ENCODE measurements around the gene LHPP.

Gene LHPP

DNA sequence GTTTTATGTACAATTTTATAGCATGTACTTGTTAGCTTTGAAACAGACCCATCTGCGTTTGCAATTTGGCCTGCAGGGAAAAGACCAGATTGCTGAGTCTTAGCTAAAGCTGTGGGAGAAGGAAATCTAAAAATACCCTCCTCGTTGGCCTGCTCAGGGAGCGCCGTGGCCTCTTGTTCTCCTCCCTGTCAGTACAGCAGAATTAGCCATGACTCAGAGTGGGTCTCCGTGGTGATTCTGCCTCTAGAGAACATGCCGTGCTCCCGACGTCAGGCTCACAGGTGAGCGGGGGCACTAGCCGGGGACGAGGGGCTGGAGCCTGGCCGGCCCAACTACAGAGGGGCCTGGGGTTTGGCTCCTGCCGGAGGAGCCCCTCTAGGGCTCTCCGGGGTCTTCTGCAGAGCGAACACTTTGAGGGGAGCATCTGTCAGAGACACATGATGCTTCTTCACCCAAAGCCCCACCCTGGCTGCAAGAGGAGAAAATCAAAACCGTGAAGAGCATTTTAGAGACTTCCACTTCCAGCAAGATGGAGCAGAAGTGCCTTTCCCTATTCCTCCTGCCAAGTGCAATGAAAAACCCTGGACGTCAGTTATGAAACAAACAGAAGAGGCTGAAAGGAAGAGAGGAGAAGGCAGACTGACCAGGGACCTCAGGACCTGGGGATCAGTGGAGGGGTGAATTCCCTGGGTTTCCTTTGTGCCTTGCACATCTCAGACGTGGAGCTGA, 98.9 kb downstream of the LHPP start:
- Mint-ChIP-seq H3K4me3 (no peak overlapping the region), H3K4me1 (ENCODE audit: low read depth) (no peaks in the 10 kb centered on the region), H3K36me3 (ENCODE audit: low read depth) (no peaks in the 10 kb centered on the region), H3K9me3 (peaks cover 4% of the 10 kb centered on the region), H3K27ac (no peak overlapping the region), H3K27me3 (no peaks in the 10 kb centered on the region)

DNA sequence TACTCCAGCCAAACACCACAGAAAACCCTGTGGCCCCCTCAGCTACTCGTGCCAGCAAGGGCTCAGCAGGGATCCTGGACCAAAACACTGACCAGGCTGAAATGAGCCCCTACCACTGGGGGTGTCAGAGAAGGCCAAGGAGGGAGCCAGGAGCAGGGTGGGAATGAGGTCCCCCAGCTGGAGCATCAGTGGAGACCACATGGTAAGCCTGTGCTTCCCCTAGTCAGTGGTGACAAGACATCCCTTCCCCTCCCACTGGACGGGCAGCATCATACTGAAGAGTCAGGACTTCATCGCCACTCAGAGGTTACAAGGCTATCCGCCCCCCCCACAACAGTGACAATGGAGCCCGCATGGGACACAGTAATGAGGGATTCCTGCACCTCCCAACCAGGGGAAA, 99.6 kb downstream of the LHPP start:
- no peaks in the 10 kb centered on the region for H3K36me3 Mint-ChIP-seq (ENCODE audit: low read depth)
- no peaks in the 10 kb centered on the region for H3K27me3 Mint-ChIP-seq
- H3K27ac Mint-ChIP-seq, result no peak overlapping the region
- no peak overlapping the region for H3K4me3 Mint-ChIP-seq
- no peaks in the 10 kb centered on the region for H3K4me1 Mint-ChIP-seq (ENCODE audit: low read depth)
- H3K9me3 Mint-ChIP-seq, result peaks cover 4% of the 10 kb centered on the region

DNA sequence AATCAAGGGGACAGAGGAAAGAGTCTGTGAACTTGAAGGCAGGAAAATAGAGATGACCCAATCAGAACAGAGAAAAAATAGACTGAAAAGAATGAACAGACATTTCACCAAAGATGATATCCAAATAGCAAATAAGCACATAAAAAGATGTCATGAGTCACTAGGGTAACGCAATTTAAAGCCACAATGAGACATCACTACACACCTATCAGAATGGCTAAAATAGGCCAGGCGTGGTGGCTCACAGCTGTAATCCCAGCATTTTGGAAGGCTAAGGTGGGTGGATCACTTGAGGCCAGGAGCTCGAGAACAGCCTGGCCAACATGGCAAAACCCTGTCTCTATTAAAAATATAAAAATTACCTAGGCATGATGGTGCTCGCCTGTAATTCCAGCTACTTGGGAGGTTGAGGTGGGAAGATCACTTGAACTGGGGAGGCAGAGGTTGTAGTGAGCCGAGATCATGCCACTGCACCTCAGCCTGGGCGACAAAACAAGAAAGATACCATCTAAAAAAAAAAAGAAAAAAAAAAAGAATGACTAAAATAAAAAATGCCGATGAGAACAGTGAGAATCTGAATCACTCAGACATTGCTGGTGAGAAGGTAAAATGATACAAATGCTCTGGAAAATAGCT, 100.9 kb downstream of the LHPP start:
- H3K27ac Mint-ChIP-seq, result no peak overlapping the region
- no peaks in the 10 kb centered on the region for H3K36me3 Mint-ChIP-seq (ENCODE audit: low read depth)
- H3K4me1 Mint-ChIP-seq (ENCODE audit: low read depth), result no peaks in the 10 kb centered on the region
- peaks cover 4% of the 10 kb centered on the region for H3K9me3 Mint-ChIP-seq
- no peak overlapping the region for H3K4me3 Mint-ChIP-seq
- H3K27me3 Mint-ChIP-seq, result no peaks in the 10 kb centered on the region

DNA sequence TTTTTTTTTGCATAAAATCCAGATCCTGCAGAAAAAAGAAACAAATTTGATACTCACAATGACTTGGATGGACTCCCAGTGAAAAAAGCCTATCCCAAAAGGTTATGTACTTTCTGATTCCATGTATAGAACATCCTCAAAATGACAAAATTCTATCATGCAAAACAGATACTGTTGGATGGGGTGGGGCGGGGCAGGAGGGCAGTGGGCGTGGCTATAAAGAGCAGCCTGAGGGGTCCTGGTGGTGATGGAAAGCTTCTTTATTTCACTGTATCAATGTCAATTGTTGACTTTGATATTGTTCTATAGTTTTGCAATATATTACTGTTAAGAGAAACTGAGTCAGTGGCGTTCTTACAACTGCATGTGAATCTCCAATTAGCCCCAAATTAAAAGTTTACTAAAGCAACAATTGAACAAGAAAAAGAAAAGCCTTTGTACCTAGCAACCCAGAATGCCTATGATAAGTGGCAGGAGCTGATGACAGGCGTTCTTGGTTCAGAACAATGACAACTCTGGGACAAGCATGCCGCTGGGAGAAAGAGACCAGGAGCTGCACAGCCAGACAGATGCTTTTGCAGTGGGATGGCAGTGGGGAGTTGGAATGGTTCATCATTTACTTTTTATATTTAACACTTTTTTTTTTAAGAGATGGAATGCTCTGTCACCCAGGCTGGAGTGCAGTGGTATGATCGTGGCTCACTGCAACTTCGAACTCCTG, 101.9 kb downstream of the LHPP start:
- no peaks in the 10 kb centered on the region for H3K27me3 Mint-ChIP-seq
- H3K4me3 Mint-ChIP-seq, result no peak overlapping the region
- H3K36me3 Mint-ChIP-seq (ENCODE audit: low read depth), result no peaks in the 10 kb centered on the region
- peaks cover 4% of the 10 kb centered on the region for H3K9me3 Mint-ChIP-seq
- H3K4me1 Mint-ChIP-seq (ENCODE audit: low read depth), result no peaks in the 10 kb centered on the region
- H3K27ac Mint-ChIP-seq, result no peak overlapping the region

DNA sequence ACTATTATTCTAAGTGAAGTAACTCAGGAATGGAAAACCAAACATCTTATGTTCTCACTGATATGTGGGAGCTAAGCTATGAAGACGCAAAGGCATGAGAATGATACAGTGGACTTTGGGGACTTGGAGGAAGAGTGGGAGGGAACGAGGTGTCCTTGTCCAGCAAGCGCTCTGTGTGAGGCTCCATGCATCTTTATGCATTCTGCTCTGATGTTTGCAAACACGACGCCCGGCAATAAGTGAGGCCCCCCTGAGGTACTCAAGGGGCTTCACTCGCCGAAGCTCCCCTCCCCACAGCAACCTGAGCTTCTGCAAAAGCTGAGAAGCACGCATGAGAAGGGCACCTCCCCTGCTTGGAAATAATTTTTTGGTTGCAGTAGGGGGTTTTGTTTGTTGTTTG, 103.3 kb downstream of the LHPP start:
- no peak overlapping the region for H3K4me3 Mint-ChIP-seq
- no peaks in the 10 kb centered on the region for H3K4me1 Mint-ChIP-seq (ENCODE audit: low read depth)
- H3K27me3 Mint-ChIP-seq, result no peaks in the 10 kb centered on the region
- H3K36me3 Mint-ChIP-seq (ENCODE audit: low read depth), result no peaks in the 10 kb centered on the region
- peaks cover 4% of the 10 kb centered on the region for H3K9me3 Mint-ChIP-seq
- no peak overlapping the region for H3K27ac Mint-ChIP-seq

DNA sequence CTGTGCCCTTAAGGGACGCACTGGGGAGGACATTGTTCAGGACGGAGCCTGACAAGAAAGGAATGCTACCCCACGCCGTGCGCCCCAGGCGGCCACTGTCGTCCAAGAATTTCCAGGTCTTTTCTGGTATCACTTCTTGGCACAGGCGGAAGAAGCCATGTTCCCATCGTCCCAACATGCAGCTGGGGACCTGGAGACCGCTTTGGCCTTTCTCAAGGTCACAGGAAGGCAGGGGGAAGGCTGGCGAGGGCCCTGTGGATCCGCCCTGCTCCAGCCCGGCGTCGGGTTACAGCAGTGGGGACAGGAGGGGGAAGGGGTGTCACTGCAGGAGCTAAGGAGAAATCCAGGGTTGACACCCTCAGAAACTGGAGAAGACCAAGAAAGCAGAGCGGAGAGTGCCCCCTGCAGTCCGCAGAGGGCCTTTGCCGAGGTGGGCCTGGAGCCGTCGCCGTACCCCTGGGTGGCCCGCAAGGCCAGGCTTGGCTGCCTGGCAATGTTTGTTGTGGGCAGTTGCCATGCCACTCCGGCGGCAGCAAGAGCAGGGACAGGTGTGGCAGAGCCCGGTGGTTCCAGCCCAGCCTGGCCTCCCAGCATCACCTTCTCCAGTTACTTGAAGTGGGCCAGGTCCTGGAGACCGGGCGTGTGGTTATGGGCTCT, 104.1 kb downstream of the LHPP start:
- Mint-ChIP-seq H3K4me3 (no peak overlapping the region), H3K4me1 (ENCODE audit: low read depth) (no peaks in the 10 kb centered on the region), H3K9me3 (peaks cover 4% of the 10 kb centered on the region), H3K27ac (no peak overlapping the region), H3K27me3 (no peaks in the 10 kb centered on the region), H3K36me3 (ENCODE audit: low read depth) (no peaks in the 10 kb centered on the region)

DNA sequence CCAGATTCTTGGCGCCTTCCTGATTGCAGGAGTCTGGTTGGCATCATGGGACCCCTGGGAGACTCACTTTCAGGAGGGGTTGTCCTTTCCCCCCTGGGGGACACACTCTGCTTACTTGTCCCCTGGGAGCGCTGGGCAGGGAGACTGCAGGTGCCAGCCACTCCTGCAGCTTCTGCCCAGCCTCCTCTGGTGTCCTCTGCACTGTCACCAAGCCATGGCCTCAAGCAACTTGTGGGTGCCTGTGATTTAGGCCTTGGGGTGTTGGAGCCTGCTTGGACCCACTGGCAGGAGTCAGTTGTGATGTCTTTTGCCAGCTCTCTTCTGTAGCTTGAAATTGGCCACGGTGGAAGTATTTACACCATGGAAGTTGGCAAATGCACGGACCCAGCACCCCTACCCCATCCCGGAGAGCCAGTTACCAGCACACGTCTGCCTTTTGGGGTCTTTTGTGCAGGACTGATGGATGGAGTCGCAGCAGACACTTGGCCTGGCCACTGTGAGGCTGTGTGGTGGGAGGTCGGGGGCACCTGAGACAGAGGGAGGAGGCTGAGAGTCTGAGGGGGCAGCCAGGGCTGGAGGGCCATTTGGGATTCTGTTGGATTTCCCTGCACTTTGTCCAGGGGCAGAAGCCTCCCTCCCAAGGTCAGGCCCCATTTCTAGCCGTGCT, 104.7 kb downstream of the LHPP start:
- Mint-ChIP-seq H3K27ac (no peak overlapping the region), H3K36me3 (ENCODE audit: low read depth) (no peaks in the 10 kb centered on the region), H3K27me3 (no peaks in the 10 kb centered on the region), H3K9me3 (peaks cover 4% of the 10 kb centered on the region), H3K4me1 (ENCODE audit: low read depth) (no peaks in the 10 kb centered on the region), H3K4me3 (no peak overlapping the region)

DNA sequence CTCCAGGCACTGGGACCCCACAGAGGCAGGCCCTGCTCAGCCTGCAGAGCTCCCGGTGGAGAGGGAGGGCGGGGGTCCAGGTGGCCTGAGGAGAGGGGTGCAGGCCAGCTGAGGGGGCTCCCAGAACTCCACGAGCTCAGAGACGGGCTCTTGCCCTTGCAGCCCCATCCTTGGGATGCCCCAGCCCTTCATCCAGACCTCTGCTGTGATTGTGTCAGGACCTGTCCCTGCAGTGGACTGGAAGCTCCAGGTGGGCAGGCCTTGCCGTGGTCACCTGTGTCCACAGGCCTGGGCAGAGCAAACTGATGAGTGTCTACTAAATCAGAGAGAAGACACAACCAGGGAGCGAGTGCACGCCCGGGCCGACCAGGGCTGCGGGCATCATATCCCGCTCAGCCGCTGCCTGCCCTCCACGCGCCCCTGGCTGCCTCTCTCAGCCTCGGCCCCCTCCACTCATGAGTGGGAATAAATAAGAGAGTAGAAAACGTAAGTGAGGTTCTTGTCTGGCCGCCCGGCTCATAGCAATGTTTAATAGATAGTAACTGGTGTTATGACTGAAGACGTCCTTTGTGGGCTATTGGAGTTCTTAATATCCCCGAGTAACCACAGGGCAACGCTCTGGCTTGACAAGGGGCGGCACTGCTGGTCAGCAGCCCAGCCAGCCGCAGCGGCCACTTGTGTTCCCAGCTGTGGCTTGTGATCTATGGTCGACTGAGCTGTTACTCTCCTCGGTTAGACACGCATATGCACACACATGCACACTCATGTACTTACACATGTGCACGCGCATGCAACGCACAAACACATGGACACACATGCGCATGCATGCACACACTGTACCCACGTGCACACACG, 105.6 kb downstream of the LHPP start:
- Mint-ChIP-seq H3K4me1 (ENCODE audit: low read depth) (peaks cover 5% of the 10 kb centered on the region), H3K27ac (no peak overlapping the region), H3K4me3 (no peak overlapping the region), H3K9me3 (no peaks in the 10 kb centered on the region), H3K36me3 (ENCODE audit: low read depth) (no peaks in the 10 kb centered on the region), H3K27me3 (no peaks in the 10 kb centered on the region)

DNA sequence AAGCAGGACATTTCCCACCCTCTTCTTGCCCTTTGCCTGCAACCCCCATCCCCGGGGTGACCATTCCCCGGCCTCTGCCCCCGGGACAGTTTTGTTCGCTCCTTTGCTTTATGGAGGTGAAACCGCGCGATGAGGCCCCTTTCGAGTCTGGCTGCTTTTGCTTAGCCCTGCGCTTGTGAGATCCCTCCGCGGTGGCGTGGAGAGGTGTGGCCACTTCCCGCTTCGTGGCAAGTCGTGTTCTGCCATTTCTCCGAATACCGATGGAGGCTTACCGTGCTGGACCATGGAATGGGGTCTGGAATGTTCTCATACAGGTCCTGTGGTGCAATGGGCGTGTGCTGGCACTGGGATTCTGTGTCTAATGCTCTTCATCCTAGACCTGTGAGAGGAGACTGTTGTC, 106.7 kb downstream of the LHPP start:
- H3K9me3 Mint-ChIP-seq, result no peaks in the 10 kb centered on the region
- H3K27me3 Mint-ChIP-seq, result no peaks in the 10 kb centered on the region
- no peak overlapping the region for H3K27ac Mint-ChIP-seq
- peaks cover 5% of the 10 kb centered on the region for H3K4me1 Mint-ChIP-seq (ENCODE audit: low read depth)
- H3K4me3 Mint-ChIP-seq, result no peak overlapping the region
- H3K36me3 Mint-ChIP-seq (ENCODE audit: low read depth), result no peaks in the 10 kb centered on the region

DNA sequence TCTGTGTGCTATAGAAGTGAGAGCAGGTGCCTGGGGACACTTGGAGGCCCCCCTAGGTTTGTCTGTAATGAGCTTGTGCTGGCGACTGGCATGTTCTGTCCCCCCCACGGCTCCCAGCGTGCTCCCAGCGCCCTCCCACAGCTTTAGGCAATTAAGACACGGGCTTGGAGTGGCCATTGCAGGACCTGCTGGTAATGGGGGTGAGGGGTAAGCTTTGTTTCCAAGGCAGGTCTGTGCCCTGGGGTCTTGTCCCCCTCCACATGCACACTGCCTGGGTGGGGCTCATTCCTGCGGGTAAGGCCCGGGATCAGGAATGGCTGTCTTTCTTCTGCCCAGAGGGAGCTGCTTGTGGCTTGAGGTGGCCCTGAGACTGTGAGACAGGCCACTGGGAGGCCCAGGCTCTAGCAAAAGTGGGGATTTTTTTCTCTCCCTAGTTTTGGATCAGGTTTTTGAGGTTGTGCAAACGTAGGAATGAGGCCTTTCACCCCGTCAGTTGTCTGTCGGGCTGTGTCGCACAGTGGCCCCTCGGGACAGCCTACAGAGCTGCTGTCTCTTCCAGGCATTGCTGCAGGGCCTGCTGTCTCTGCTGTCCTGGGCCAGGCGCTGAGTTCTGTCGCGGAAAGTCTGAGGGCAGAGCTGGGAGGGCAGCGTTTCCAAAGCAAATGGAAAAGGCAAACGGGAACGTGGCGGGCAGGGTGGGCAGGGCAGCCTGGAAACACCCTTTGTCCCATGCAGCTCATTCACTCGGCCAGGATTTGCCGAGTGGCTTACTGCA, 107.4 kb downstream of the LHPP start:
- Mint-ChIP-seq H3K9me3 (no peaks in the 10 kb centered on the region), H3K27me3 (no peaks in the 10 kb centered on the region), H3K36me3 (ENCODE audit: low read depth) (no peaks in the 10 kb centered on the region), H3K4me1 (ENCODE audit: low read depth) (peaks cover 5% of the 10 kb centered on the region), H3K27ac (no peak overlapping the region), H3K4me3 (no peak overlapping the region)

DNA sequence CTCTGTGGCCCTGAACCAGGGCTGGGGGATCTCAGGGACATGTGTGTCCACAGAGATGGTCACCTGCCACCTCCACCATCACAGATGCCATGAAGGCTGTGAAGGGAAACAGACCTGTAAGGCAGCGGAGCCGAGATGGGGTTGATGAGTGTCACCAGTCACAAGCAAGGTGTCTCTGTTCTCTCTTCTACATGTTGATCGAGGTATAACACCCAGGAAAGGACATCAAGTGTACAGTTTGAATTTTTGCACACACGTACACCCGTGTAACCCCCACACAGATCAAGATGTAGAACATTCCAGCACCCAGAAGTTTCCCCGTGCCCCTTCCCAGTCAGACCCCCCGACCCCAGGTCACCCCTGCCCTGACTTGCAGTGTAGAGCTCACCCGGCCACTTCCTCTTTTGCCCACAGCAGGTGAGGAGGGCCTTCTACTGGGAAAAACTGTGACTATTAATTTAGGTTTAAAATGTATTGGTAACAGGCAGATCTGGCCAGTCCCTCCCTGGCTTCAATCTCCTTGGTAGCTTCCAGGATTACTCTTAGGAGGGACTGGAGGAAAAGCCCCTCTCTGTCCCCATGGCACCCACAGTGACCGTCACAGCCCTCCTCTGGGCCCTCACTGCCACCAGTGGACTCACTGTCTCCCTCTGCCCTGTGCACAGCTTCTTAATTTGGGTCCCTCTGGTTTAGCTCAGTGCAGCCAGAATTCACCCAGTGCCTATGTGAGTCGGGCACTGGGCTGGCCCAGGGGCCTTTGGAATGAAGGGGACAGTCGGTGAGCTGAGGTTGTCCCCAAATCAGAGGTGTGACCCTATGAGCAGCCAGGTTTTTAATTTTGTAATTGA, 108.2 kb downstream of the LHPP start:
- Mint-ChIP-seq H3K27me3 (no peaks in the 10 kb centered on the region), H3K36me3 (ENCODE audit: low read depth) (no peaks in the 10 kb centered on the region), H3K4me3 (no peak overlapping the region), H3K27ac (no peak overlapping the region), H3K4me1 (ENCODE audit: low read depth) (peaks cover 5% of the 10 kb centered on the region), H3K9me3 (no peaks in the 10 kb centered on the region)

DNA sequence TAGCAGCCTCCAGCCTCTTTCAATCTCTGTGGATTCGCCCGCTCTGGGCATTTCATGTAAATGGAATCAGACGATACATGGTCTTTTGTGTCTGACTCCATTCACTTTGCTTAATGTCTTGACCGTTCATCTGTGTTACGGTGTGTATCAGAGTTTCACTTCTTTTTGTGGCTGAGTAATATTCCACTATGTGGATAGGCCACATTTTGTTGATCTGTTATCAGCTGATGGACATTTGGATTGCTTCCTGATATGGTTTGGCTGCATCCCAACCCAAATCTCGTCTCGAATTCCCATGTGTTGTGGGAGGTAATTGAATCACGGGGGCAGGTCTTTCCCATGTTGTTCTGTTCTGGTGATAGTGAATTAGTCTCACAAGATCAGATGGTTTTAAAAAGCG, 109.0 kb downstream of the LHPP start:
- Mint-ChIP-seq H3K27me3 (no peaks in the 10 kb centered on the region), H3K27ac (no peak overlapping the region), H3K4me1 (ENCODE audit: low read depth) (peaks cover 5% of the 10 kb centered on the region), H3K36me3 (ENCODE audit: low read depth) (no peaks in the 10 kb centered on the region), H3K9me3 (no peaks in the 10 kb centered on the region), H3K4me3 (no peak overlapping the region)

DNA sequence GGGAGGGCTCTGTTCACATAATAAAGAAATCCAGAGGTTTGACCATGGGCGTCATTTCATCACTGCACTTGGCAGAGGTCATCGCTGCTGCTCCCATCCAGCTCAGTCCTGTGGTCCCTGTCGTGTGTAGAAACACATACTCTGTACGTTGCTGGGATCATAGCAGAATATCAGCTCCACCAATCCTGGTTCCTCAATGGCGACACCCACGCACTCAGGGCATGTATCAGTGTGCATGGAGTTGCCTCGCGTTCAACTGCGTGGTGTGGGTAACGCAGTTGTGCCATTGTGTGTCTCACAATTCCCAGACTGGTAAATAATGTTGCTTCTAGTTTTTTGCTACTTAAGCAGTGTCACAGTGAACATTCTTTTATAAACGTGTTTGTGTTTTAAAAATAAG, 111.1 kb downstream of the LHPP start:
- Mint-ChIP-seq H3K36me3 (ENCODE audit: low read depth) (no peaks in the 10 kb centered on the region), H3K9me3 (no peaks in the 10 kb centered on the region), H3K27me3 (no peaks in the 10 kb centered on the region), H3K27ac (no peak overlapping the region), H3K4me3 (no peak overlapping the region), H3K4me1 (ENCODE audit: low read depth) (peaks cover 5% of the 10 kb centered on the region)
